Keratinocyte (primary cell): ENCODE measurements around the gene NF1.

Source experiments
- EZH2 ChIP-seq: IDR thresholded peaks from one replicate; pipeline ENCODE4 v1.6.1; 2012; ENCODE audit warnings: inconsistent platforms, mild to moderate bottlenecking, low read length, moderate library complexity
- TF ChIP-seq, protein P1 (sequence below), 3 experiments: IDR thresholded peaks in 1 of 3; conservative IDR thresholded peaks in 1 of 3; optimal IDR thresholded peaks in 1 of 3; 2 replicates in 2 of 3; 3 replicates in 1 of 3; pipeline versions ENCODE3 to v1.5.1; 2011; ENCODE audit warnings: low read length in 3 of 3, mild to moderate bottlenecking in 3 of 3, moderate library complexity in 2 of 3, control low read depth in 1 of 3, inconsistent platforms in 1 of 3; ENCODE audit not compliant: insufficient read depth in 2 of 3; ENCODE audit errors: extremely low read depth in 1 of 3

DNA sequence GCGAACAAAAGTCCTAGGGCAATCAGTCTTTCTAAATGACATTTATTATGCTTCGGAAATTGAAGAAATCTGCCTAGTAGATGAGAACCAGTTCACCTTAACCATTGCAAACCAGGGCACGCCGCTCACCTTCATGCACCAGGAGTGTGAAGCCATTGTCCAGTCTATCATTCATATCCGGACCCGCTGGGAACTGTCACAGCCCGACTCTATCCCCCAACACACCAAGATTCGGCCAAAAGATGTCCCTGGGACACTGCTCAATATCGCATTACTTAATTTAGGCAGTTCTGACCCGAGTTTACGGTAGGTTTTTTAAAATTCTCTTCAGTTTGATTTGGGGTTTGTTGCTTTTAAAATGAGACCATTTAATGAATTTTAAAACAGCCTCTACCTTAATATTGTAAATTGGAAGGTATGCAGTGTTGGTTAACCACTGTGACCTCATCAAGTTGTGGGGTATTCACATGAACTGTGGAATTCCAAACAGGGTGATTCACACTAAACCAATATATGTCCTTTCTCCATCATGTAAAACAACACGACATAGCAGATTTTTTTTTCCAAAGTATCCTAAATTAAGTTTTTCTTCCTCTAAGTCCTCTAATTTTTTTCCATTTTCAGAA lies 232.9 kb downstream of the NF1 start:
- TF ChIP-seq EZH2 = no peak
- TF ChIP-seq, protein P1, sequence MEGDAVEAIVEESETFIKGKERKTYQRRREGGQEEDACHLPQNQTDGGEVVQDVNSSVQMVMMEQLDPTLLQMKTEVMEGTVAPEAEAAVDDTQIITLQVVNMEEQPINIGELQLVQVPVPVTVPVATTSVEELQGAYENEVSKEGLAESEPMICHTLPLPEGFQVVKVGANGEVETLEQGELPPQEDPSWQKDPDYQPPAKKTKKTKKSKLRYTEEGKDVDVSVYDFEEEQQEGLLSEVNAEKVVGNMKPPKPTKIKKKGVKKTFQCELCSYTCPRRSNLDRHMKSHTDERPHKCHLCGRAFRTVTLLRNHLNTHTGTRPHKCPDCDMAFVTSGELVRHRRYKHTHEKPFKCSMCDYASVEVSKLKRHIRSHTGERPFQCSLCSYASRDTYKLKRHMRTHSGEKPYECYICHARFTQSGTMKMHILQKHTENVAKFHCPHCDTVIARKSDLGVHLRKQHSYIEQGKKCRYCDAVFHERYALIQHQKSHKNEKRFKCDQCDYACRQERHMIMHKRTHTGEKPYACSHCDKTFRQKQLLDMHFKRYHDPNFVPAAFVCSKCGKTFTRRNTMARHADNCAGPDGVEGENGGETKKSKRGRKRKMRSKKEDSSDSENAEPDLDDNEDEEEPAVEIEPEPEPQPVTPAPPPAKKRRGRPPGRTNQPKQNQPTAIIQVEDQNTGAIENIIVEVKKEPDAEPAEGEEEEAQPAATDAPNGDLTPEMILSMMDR (optimal IDR thresholded peaks at IDR 0.05 in 1 of 3, IDR thresholded peaks at IDR 0.05 in 1 of 3, conservative IDR thresholded peaks at IDR 0.05 in 1 of 3; ENCODE audit: extremely low read depth in 1 of 3, insufficient read depth in 2 of 3, low read length in 3 of 3) = no peak
